Activated naive CD4-positive, alpha-beta T cell treated with anti-CD3 and anti-CD28 coated beads for 36 hours (primary cell): ENCODE results near the gene IQCK. TPM values are rescaled to one million over a fixed set of nuclear protein-coding genes. Genes with fewer than 3 reads are reported as not detected.

Experiments used
- CTCF ChIA-PET: fragments of 350-600 bp; sonication (Branson Sonifier 250); formaldehyde crosslinking; loops from one replicate; lab custom pipeline; 2021; ENCODE audit warnings: antibody characterized with exemption; lab: Charles Lee
- DNase-seq: peaks from one replicate; pipeline ENCODE4 v3.0.0-alpha.2; 2020
- H3K27ac Mint-ChIP-seq: one replicate; pipeline ENCODE4 v1.8.0; 2021; ENCODE audit warnings: mild to moderate bottlenecking, mixed read lengths
- H3K27me3 Mint-ChIP-seq: one replicate; pipeline ENCODE4 v1.8.0; 2021; ENCODE audit warnings: low read depth, mixed read lengths
- H3K36me3 Mint-ChIP-seq: one replicate; pipeline ENCODE4 v1.8.0; 2021; ENCODE audit warnings: low read depth, mixed read lengths
- H3K4me1 Mint-ChIP-seq: one replicate; pipeline ENCODE4 v1.8.0; 2021; ENCODE audit warnings: low read depth, mixed read lengths
- H3K4me3 Mint-ChIP-seq: one replicate; pipeline ENCODE4 v1.8.0; 2021; ENCODE audit warnings: mild to moderate bottlenecking, moderate library complexity, mixed read lengths
- H3K9me3 Mint-ChIP-seq: one replicate; pipeline ENCODE4 v1.8.0; 2021; ENCODE audit warnings: mixed read lengths
- intact Hi-C: fragments of 100-400 bp; cut with micrococcal nuclease; formaldehyde crosslinking; loops from one replicate; pipeline ENCODE4 v1.15.1; 2023
- total RNA-seq, 2 experiments: library from RNA; stranded (reverse); gene quantifications; one replicate each; pipeline ENCODE4 v1.2.3, GENCODE V29; 2021

The IQCK gene
- total RNA-seq, 2 experiments from 2014 or later, result 2.8 to 3.9 TPM

DNA sequence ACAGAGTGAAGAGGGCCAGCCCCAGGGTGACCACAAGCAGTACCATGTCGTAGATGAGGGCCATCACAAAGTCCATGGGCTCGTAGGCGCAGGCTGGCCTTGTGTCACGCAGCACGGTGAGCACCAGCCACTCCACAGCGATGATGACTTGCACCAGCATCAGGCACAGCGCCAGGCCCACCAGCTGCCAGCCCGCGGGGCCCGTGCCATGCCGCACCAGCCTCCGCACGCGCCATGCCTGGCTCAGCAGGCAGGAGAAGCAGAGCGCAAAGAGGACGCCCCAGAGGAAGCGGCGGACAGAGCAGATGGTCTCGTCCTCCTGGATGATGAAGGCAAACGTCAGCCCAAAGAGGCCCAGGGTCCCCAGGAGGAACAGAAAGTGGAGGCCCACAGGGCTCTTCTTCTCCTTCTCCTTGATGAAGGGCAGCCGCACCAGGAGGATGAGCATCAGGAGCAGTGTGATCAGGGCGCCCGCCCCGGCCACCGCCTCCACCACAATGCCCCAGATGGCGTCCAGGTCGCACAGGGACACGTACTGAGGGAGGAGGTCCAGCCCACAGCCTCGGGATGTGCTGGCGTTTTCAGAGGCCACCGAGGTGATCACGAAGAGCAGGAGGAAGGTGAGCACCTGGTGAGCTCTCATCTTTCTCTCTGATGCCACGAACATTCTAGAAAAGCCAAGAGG lies 154.2 kb downstream of the IQCK start:
- intact Hi-C loops, result no loop called here
- H3K4me3 Mint-ChIP-seq, result no peak overlapping the region
- CTCF ChIA-PET, result no interaction called here
- DNase-seq, result no peak
- peaks cover 3% of the 10 kb centered on the region for H3K4me1 Mint-ChIP-seq
- H3K9me3 Mint-ChIP-seq, result no peaks in the 10 kb centered on the region
- no peak overlapping the region for H3K27ac Mint-ChIP-seq
- H3K36me3 Mint-ChIP-seq, result no peaks in the 10 kb centered on the region
- H3K27me3 Mint-ChIP-seq, result no peaks in the 10 kb centered on the region

- Mint-ChIP-seq H3K27me3 (no peaks in the 10 kb centered on the region), H3K9me3 (no peaks in the 10 kb centered on the region), H3K27ac (no peak overlapping the region), H3K36me3 (no peaks in the 10 kb centered on the region), H3K4me1 (peaks cover 3% of the 10 kb centered on the region), H3K4me3 (no peak overlapping the region)
- CTCF ChIA-PET, result interaction anchor here (0.6 kb wide), 1 partner anchor 325 kb away, joined by 3 read pairs; no protein-coding TSS in a partner anchor
- no peak for DNase-seq
- intact Hi-C loops, result no loop called here
These were observed 154.9 kb downstream of the IQCK start for GRCh38 chr16:19872935-19873334.

- peaks cover 3% of the 10 kb centered on the region for H3K4me1 Mint-ChIP-seq
- H3K4me3 Mint-ChIP-seq, result no peak overlapping the region
- no peak overlapping the region for H3K27ac Mint-ChIP-seq
- CTCF ChIA-PET, result no interaction called here
- DNase-seq, result no peak
- H3K36me3 Mint-ChIP-seq, result no peaks in the 10 kb centered on the region
- intact Hi-C loops, result no loop called here
- no peaks in the 10 kb centered on the region for H3K9me3 Mint-ChIP-seq
- no peaks in the 10 kb centered on the region for H3K27me3 Mint-ChIP-seq
These were observed 156.0 kb downstream of the IQCK start for GRCh38 chr16:19874026-19874425.

DNA sequence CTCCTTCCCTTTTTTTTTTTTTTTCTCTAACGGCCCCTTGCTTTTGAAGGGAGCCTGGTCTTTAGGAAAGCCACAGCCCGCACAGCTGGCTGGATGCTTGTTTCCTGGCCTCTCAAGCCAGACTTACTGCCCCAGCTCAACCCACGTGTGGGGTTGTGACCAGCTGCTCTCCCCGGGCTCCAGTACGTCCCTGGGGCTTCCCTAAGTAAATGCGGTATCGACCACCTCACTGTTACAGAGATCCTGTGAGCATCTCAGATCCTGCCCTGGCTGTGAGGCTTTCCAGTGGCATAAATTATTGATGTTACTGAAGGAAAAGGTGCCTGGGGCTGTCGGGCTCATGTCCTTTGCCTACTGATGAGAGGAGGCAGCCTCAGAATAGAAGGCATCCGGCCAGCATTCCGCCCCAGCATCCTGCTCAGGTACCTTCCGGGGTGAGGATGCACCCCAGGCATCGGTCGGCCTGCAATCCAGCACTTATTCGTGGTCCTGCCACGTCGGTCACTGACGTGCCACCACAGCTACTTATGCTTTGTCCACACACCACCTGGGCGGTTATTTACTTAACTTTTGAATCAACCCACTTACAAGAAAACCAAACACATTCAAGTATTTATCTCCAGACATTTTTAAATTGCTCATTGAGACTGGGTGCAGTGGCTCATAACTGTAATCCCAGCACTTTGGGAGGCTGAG lies 156.9 kb downstream of the IQCK start:
- DNase-seq, result no peak
- CTCF ChIA-PET, result no interaction called here
- Mint-ChIP-seq H3K27ac (no peak overlapping the region), H3K9me3 (no peaks in the 10 kb centered on the region), H3K4me1 (peaks cover 3% of the 10 kb centered on the region), H3K36me3 (no peaks in the 10 kb centered on the region), H3K27me3 (no peaks in the 10 kb centered on the region), H3K4me3 (no peak overlapping the region)
- intact Hi-C loops, result no loop called here

DNA sequence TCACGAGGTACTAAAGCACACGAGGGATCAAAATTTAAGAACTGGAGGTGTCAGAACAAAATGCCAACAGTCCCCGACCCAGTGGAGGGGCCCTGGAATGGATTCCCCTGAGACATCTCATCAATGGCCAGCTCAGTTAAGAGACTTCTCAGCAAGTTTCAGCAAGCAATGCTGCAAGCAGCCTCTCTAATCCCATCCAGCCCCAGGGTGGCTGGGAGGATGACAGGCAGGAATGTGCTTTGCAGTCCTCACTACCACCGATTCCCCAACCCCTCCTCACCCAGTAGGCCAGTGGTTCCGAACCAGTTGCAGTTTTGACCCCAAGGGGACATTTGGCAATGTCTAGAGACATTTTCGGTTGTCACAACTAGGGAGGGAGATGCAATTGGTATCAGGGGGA lies 157.8 kb downstream of the IQCK start:
- H3K4me3 Mint-ChIP-seq, result no peak overlapping the region
- intact Hi-C loops, result no loop called here
- CTCF ChIA-PET, result interaction anchor here (0.9 kb wide), 1 partner anchor 31 kb away, joined by 3 read pairs; no protein-coding TSS in a partner anchor
- H3K4me1 Mint-ChIP-seq, result peaks cover 3% of the 10 kb centered on the region
- no peaks in the 10 kb centered on the region for H3K36me3 Mint-ChIP-seq
- no peaks in the 10 kb centered on the region for H3K27me3 Mint-ChIP-seq
- H3K9me3 Mint-ChIP-seq, result no peaks in the 10 kb centered on the region
- DNase-seq, result no peak
- H3K27ac Mint-ChIP-seq, result no peak overlapping the region

DNA sequence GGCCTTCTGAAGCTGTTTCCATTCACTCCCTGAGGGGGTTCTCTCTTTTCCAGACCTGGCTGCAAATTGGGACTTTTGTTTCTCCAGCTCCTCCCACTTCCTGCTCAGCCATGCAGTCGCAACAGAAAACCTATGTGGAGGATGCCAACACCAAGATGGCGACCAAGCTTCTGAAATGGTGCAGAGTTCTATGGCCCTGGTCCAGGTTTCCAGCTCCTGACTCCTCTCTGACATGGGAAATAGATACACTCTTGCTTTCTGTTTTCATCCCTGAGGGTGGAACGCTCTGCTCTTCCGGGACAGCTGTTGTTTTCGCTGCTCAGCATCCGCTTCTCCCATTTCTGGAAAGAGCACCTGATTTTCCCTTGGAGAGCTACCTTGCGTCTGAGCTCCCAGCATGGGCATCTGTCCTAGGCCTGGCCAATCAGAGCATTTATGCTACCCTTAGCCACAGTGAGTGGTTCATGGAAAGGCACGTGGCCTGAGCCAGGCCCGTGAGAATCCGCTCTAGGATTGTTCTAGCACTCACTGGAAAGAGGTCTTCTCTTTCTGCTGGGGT lies 158.5 kb downstream of the IQCK start:
- H3K36me3 Mint-ChIP-seq, result no peaks in the 10 kb centered on the region
- peaks cover 3% of the 10 kb centered on the region for H3K4me1 Mint-ChIP-seq
- DNase-seq, result no peak
- no peak overlapping the region for H3K27ac Mint-ChIP-seq
- H3K9me3 Mint-ChIP-seq, result no peaks in the 10 kb centered on the region
- CTCF ChIA-PET, result interaction anchor here (0.9 kb wide), 1 partner anchor 30 kb away, joined by 3 read pairs; no protein-coding TSS in a partner anchor
- intact Hi-C loops, result no loop called here
- no peaks in the 10 kb centered on the region for H3K27me3 Mint-ChIP-seq
- H3K4me3 Mint-ChIP-seq, result no peak overlapping the region

GRCh38 chr16:19878757-19879156 lies 160.7 kb downstream of the IQCK start:
- Mint-ChIP-seq H3K9me3 (no peaks in the 10 kb centered on the region), H3K4me1 (peaks cover 5% of the 10 kb centered on the region), H3K27me3 (peaks cover 8% of the 10 kb centered on the region), H3K4me3 (no peak overlapping the region), H3K27ac (no peak overlapping the region), H3K36me3 (no peaks in the 10 kb centered on the region)
- CTCF ChIA-PET, result no interaction called here
- intact Hi-C loops, result no loop called here
- DNase-seq, result no peak

- Mint-ChIP-seq H3K36me3 (no peaks in the 10 kb centered on the region), H3K4me1 (peaks cover 4% of the 10 kb centered on the region), H3K9me3 (no peaks in the 10 kb centered on the region), H3K4me3 (no peak overlapping the region), H3K27ac (no peak overlapping the region), H3K27me3 (peaks cover 8% of the 10 kb centered on the region)
- no peak for DNase-seq
- intact Hi-C loops, result no loop called here
- CTCF ChIA-PET, result interaction anchor here (0.6 to 0.8 kb wide), 2 partner anchors 9 to 321 kb away, joined by 3 to 5 read pairs; no protein-coding TSS in a partner anchor
These were observed 161.2 kb downstream of the IQCK start for GRCh38 chr16:19879241-19879792.

- intact Hi-C loops, result no loop called here
- Mint-ChIP-seq H3K4me1 (peaks cover 13% of the 10 kb centered on the region), H3K4me3 (no peak overlapping the region), H3K36me3 (no peaks in the 10 kb centered on the region), H3K27me3 (peaks cover 19% of the 10 kb centered on the region), H3K9me3 (no peaks in the 10 kb centered on the region), H3K27ac (no peak overlapping the region)
- DNase-seq, result no peak
- CTCF ChIA-PET, result no interaction called here
These were observed 163.0 kb downstream of the IQCK start for GRCh38 chr16:19881028-19881427.

- no peaks in the 10 kb centered on the region for H3K9me3 Mint-ChIP-seq
- intact Hi-C loops, result no loop called here
- no peak overlapping the region for H3K27ac Mint-ChIP-seq
- CTCF ChIA-PET, result interaction anchor here (0.7 to 1.3 kb wide), 2 partner anchors 297 to 350 kb away, joined by 3 read pairs; no protein-coding TSS in a partner anchor
- no peak for DNase-seq
- H3K4me1 Mint-ChIP-seq, result peaks cover 19% of the 10 kb centered on the region
- H3K27me3 Mint-ChIP-seq, result peaks cover 21% of the 10 kb centered on the region
- no peak overlapping the region for H3K4me3 Mint-ChIP-seq
- H3K36me3 Mint-ChIP-seq, result no peaks in the 10 kb centered on the region
These were observed 163.7 kb downstream of the IQCK start for GRCh38 chr16:19881783-19882182.

DNA sequence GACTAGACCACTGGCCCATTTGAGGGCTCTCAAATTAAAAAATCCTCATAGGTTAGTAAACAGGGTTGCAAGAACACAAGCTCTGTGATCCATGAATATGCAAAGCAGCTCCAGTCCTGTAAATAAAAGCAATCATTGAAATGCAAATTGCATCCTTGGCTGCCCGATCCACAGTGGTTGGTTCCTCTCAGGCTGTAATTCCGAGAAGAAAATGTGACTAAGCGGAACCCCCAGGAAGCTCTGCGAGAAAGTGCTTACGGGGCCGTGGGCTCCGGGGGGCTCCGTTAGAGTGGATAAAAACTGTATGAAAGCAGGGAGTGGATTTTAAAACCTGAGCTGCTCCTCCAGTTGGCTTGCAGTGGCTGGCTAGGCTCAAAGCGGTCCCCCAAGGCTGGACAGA lies 164.1 kb downstream of the IQCK start:
- no peak for DNase-seq
- H3K9me3 Mint-ChIP-seq, result no peaks in the 10 kb centered on the region
- intact Hi-C loops, result no loop called here
- H3K27ac Mint-ChIP-seq, result no peak overlapping the region
- peaks cover 21% of the 10 kb centered on the region for H3K27me3 Mint-ChIP-seq
- CTCF ChIA-PET, result interaction anchor here (0.7 to 1.3 kb wide), 3 partner anchors 281 to 350 kb away, joined by 3 read pairs; no protein-coding TSS in a partner anchor
- H3K4me1 Mint-ChIP-seq, result peaks cover 19% of the 10 kb centered on the region
- no peak overlapping the region for H3K4me3 Mint-ChIP-seq
- no peaks in the 10 kb centered on the region for H3K36me3 Mint-ChIP-seq

DNA sequence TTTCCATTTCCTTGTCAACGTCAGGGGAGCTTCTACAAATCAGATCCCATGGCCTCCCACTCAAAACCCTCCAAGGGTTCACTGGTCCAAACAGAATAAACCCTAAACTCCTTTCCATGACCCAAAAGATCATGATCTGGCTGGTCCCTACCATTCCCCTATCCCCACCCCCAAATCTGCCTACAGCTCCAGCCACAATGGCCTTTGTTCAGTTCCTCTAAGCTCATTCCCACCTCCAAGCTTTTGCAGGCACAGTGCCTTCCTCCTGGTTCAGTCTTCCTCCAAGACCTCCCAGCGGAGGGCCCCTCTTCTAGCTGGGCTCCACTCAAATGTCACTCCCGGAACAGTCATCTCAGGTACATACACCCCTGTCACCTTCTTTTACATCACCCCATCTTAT lies 164.6 kb downstream of the IQCK start:
- H3K27ac Mint-ChIP-seq, result no peak overlapping the region
- H3K36me3 Mint-ChIP-seq, result no peaks in the 10 kb centered on the region
- CTCF ChIA-PET, result interaction anchor here (0.7 to 1.3 kb wide), 3 partner anchors 281 to 351 kb away, joined by 3 read pairs; no protein-coding TSS in a partner anchor
- H3K9me3 Mint-ChIP-seq, result no peaks in the 10 kb centered on the region
- no peak overlapping the region for H3K4me3 Mint-ChIP-seq
- peaks cover 19% of the 10 kb centered on the region for H3K4me1 Mint-ChIP-seq
- intact Hi-C loops, result no loop called here
- no peak for DNase-seq
- peaks cover 21% of the 10 kb centered on the region for H3K27me3 Mint-ChIP-seq
